GM12873 (cell line): ENCODE results near the gene LIPC.

Source experiments
- TF ChIP-seq, protein P1 (sequence below): IDR thresholded peaks from 2 replicates; pipeline ENCODE4 v1.5.1; 2012; ENCODE audit warnings: low read depth, mild to moderate bottlenecking, moderate library complexity, low read length, control low read depth; ENCODE audit not compliant: insufficient read depth; ENCODE audit errors: missing control alignments

The LIPC gene

DNA sequence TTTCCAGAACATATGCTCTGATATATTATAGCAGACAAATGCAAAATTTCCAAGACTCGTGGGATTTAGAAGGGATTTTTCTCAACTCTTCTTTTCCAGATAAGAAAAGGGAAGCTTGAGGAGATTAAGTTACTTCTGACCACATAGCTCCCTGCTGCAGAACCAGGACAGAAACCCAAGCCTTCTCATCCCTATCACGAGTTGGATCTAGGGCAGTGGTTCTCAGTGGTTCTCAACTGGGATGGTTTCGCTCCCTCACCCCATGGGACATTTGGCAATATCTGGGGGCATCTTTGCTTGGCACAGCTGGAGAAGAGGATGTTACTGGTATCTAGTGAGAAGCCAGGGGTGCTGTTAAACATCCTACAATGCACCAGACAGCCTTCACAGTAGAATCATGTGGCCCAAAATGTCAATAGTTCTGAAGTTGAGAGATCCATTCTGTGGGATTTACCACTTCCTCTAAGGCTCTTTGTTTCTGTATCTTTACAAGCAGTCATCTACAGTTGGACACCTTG is 64.2 kb downstream of the LIPC start:
- TF ChIP-seq, protein P1, sequence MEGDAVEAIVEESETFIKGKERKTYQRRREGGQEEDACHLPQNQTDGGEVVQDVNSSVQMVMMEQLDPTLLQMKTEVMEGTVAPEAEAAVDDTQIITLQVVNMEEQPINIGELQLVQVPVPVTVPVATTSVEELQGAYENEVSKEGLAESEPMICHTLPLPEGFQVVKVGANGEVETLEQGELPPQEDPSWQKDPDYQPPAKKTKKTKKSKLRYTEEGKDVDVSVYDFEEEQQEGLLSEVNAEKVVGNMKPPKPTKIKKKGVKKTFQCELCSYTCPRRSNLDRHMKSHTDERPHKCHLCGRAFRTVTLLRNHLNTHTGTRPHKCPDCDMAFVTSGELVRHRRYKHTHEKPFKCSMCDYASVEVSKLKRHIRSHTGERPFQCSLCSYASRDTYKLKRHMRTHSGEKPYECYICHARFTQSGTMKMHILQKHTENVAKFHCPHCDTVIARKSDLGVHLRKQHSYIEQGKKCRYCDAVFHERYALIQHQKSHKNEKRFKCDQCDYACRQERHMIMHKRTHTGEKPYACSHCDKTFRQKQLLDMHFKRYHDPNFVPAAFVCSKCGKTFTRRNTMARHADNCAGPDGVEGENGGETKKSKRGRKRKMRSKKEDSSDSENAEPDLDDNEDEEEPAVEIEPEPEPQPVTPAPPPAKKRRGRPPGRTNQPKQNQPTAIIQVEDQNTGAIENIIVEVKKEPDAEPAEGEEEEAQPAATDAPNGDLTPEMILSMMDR: no peak

DNA sequence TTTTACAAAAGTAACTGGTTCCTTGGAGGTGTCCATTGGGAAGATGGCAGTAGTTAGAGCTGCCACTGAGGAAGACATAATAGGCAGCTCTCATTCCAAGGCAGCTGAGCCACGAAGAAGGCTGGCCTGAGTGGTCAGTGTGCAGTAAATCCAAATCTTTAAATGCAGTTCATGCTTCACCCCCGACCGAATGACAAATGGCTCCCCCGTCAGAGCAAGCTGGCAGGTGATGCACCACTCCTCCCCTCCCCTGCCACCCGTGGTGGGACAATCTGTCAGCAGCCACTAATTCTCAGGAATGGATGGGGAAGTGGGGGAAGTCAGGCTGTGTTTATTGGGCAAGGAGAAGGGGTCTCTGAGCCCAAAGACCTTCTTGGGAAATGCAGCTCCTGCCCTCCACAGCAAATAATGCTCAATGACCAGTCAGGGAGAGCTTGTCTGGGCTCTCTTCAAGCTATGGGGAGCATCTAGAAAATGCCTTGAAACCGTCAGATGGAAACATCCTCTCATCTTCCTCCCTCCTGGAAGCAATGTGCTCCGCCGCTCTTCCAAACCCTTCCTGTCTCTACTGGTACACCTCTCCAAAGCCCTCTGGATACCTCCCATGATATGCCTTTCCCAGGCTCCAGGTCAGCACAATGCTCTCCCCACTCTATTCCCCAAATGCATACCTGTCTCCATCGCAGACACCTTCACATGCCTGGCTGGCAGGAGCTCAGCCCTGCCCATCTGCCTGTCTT is 65.4 kb downstream of the LIPC start:
- TF ChIP-seq, protein P1: no peak

DNA sequence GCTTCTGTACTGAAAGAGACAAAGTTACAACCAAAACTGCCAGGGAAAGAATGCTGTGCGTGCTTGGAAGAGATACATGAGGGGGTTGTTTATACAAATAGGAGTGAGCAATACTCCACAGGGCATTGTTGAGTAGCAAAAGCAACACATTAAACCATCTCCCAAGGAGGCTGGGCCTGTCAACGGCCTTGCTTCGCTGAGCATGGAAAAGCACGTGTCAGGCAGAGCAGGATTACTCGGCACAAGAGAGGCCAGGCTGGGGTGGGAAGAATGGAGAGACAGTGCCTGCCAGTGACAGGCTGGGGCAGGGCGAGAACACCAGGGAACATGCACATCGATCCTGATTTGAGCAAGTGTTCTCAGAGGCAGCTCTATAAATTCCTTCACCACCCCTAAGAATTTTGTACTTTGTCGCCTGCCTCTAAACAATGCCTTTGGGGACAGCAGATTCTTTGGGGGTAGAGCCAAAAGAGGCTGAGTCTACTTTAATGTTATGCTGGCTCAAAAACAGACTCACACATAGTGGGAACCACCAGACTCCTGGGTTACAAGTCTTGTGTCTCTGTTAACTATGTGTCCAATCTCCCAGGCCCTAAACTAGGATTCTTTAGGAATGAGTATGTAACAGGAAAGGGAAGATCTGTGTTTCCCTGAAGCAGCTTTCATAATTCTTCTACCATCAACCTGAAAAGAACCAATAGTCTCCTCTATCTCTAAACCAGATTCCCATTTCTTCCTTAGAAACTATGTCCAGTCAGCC is 67.2 kb downstream of the LIPC start:
- TF ChIP-seq, protein P1: no peak

DNA sequence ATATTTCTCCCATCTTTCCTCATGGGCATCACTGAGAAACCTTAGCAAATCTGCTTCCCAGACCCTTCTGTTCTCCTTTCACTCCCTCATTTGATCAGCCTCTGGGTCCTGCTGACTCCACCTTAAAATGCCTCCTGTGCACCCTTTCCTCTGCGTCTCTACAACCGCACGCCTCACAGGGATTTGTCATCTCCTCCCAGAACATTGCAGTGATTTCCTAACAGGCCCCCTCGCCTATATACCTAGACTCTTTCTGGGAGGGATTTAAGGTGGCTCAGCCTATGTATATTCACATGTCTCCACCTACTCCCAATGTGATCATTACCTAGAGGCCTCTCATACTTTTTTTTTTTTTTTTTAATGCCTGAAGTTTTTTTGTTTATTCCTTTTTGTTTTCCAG is 69.2 kb downstream of the LIPC start:
- TF ChIP-seq, protein P1: no peak

DNA sequence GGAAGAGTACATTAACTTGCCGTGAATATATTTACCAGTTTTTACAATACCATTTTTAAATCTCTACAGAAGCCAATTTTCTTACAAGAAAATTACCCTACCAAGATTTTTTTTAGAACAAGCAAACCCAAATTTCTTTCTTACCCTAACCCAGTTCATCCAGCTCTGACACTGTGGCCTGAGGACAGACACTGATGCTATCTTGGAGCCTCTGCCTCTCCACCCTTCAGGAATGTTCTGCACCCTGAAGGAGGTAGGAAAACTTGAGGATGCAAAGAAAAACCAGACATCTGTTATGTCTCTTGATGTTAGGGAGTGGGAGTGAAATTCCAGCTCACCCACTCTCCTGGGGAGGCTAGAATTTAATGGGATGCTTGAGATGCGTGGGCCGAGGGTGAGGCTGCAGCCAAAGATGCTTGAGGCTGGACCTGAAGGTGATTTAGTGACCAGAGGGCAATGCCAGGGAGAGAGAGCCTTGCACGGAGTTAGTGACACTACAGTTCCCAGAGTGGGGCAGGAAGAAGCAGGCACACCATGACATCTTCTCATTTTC is 69.9 kb downstream of the LIPC start:
- TF ChIP-seq, protein P1: no peak

DNA sequence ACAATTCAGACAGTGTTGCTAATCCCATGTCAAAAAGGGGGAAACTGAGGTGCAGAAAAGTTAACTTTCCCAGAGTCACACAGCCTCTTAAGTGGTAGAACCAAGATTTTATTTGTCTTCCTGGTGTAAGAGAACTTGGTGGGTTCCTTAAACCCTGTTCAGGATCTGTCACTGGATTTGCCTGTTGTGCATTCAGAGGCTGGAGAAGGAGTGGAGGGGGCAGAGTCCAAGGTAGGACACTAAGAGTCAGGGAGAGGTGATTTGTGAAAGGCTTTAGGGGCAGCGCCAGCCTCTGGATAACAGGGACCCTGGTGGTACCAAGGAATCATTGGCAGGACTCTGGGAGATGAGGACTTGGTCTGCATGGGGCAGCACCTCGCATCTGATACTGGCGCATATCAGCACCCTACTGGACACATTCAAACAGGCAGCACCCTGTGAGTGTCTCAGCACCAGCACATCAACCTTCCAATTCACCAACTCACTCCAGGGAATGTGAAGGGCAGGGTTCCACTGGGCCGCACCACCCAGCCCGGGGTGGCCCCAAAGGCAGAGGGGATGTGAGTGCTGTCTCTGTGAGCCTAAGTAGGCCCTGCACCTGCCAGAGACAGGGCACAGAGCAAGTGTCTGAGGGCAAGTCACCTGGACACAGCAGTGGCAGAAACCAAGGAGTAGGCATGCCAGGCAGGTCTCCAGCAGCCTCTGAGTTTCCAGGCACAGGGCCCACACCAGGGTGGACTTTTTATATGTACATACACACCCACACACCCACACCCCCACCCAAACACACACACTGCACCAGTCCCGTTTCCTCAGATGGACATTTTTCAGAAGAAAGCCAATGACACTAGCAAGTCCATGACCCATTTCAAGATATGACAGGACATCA is 71.6 kb downstream of the LIPC start:
- TF ChIP-seq, protein P1: no peak
